ENCODE measurements around the gene FLNC.

The FLNC gene

GRCh38 chr7:128880791-128881457 is 50.7 kb downstream of the FLNC start:
- DNase-seq: no peak

- DNase-seq: no peak
These were observed 51.4 kb downstream of the FLNC start for GRCh38 chr7:128881458-128882125.

- DNase-seq: no peak
These were observed 51.9 kb downstream of the FLNC start for GRCh38 chr7:128882134-128882533.

- peak; percentile 60 for DNase-seq
These were observed 53.6 kb downstream of the FLNC start for GRCh38 chr7:128883622-128884448.

GRCh38 chr7:128884561-128885369 is 54.6 kb downstream of the FLNC start:
- DNase-seq: no peak

GRCh38 chr7:128885370-128886187 is 55.4 kb downstream of the FLNC start:
- no peak for DNase-seq

- no peak for DNase-seq
These were observed 56.4 kb downstream of the FLNC start for GRCh38 chr7:128886391-128887168.

- DNase-seq: no peak
These were observed 57.2 kb downstream of the FLNC start for GRCh38 chr7:128887169-128888038.

GRCh38 chr7:128888039-128888755 is 58.0 kb downstream of the FLNC start:
- DNase-seq: no peak

- DNase-seq: no peak
These were observed 58.5 kb downstream of the FLNC start for GRCh38 chr7:128888756-128889095.

GRCh38 chr7:128889121-128889520 is 58.9 kb downstream of the FLNC start:
- no peak for DNase-seq

- DNase-seq: no peak
These were observed 60.3 kb downstream of the FLNC start for GRCh38 chr7:128890306-128891109.

- DNase-seq: no peak
These were observed 61.1 kb downstream of the FLNC start for GRCh38 chr7:128891110-128891941.

GRCh38 chr7:128891942-128892269 is 61.7 kb downstream of the FLNC start:
- DNase-seq: no peak

- DNase-seq: no peak
These were observed 62.5 kb downstream of the FLNC start for GRCh38 chr7:128892521-128893250.

- no peak for DNase-seq
These were observed 63.3 kb downstream of the FLNC start for GRCh38 chr7:128893251-128894100.

Measured in fibroblast of skin of abdomen (primary cell).